Esophagus (tissue), 2 donors: ENCODE results near the gene CCDC188. TPM values are rescaled to one million over a fixed set of nuclear protein-coding genes. Genes with fewer than 3 reads are reported as not detected.

Source experiments
- H3K27ac ChIP-seq, 2 donors: one replicate each; pipeline ENCODE4 v1.5.1; 2013; ENCODE audit warnings: low read depth in 2 of 2, mild to moderate bottlenecking in 2 of 2, inconsistent platforms in 1 of 2, low read length in 1 of 2, moderate library complexity in 1 of 2
- H3K27me3 ChIP-seq, 2 donors: one replicate each; pipeline ENCODE4 v1.6.1; 2013; ENCODE audit warnings: low read length in 2 of 2, control low read depth in 1 of 2, mild to moderate bottlenecking in 1 of 2; ENCODE audit not compliant: insufficient read depth in 2 of 2, control insufficient read depth in 1 of 2
- H3K36me3 ChIP-seq, 2 donors: one replicate each; pipeline ENCODE4 v1.6.1; 2013; ENCODE audit warnings: low read length in 1 of 2; ENCODE audit not compliant: control insufficient read depth in 2 of 2, insufficient read depth in 2 of 2
- H3K4me1 ChIP-seq, 2 donors: one replicate each; pipeline ENCODE4 v1.6.1; 2013; ENCODE audit warnings: low read length in 1 of 2; ENCODE audit not compliant: control insufficient read depth in 2 of 2, insufficient read depth in 2 of 2
- H3K4me3 ChIP-seq, 2 donors: one replicate each; pipeline ENCODE4 v1.5.1; 2013; ENCODE audit warnings: low read length in 2 of 2, mild to moderate bottlenecking in 2 of 2, low read depth in 1 of 2, moderate library complexity in 1 of 2
- H3K9me3 ChIP-seq, 2 donors: one replicate each; pipeline ENCODE4 v1.6.1; 2013; ENCODE audit warnings: mild to moderate bottlenecking in 2 of 2, low read depth in 1 of 2, low read length in 1 of 2, moderate library complexity in 1 of 2; ENCODE audit not compliant: control insufficient read depth in 2 of 2, insufficient read depth in 1 of 2
- WGBS, 2 donors: extraction: QIAGEN DNeasy Blood & Tissue Kit; methylation state at CpG; one replicate each; pipeline ENCODE4 v1.1.7; 2013; 5-methylcytosine and 5-hydroxymethylcytosine counted together
- polyA plus RNA-seq, 2 donors: library from polyadenylated mRNA; stranded (reverse); fragments of 200-250 nt; gene quantifications; one replicate each; pipeline ENCODE4 v1.2.3, GENCODE V29; 2013
- donor health status: healthy with polysubstance abuse.
- donor health status: Bipolar disorder and iron deficiency.

The CCDC188 gene
- polyA plus RNA-seq, 2 donors = 0.35 to 0.65 TPM

DNA sequence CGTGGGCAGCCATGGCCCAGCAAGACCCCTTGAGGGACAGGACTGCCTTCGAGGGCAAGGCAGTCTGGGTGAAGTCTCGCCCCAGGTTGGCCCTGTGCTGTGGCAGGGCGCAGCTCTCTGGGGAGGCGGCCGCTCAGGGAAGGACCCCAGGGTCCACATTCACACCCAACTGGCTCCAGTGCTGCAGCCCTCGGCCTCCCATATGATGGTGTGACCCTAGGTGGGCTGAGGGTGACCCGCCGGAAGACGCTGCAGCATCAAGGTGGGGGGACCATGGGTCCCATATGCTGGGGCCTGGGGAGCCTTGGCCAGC lies 28.0 kb upstream of the CCDC188 start:
- no peaks in the 10 kb centered on the region for H3K9me3 ChIP-seq
- no peaks in the 10 kb centered on the region for H3K4me1 ChIP-seq
- no peak overlapping the region for H3K27ac ChIP-seq
- H3K27me3 ChIP-seq = no peaks in the 10 kb centered on the region
- WGBS, 2 donors = 87 to 93% methylated on average over 10 of the region's 10 CpGs
- H3K4me3 ChIP-seq = no peak overlapping the region
- no peaks in the 10 kb centered on the region for H3K36me3 ChIP-seq

DNA sequence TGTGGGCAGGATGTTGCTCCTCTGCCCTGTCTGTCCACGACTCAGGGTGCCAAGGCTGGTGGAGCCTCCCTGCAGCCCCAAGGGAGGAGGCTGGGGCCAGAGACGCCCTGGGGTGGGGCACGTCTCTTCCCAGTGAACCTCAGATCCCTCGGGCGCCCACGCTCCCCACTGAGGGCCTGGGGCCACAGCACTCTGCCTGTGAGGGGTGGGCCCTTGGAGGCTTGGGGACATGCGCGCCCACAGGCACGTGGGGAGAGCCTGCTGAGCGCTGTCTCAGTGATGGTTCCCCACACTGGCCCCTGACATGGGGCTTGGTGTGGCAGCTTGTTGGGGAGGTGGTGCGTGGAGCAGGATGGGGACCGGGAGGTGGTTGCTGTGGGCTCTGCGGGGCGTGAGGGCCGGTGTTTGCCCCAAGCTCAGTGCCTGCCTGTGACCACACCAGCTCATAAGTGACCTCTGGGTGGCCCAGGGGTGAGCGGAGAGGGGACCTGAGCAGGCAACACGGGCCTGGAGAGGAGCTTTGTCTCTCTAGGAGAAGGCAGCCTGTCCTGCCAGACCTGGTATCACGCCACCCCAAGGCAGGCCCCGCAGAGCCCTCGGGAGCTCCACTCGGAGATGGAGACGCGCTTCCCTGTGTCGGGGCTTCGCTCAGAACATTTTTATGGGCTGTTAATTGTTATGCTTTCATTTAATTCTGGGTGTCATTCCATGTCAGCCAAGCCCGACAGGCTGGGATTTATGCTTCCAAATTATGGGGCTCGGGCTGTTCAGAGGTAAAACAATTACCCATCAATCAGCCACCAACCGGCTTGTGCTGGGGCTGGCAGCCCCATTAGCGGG lies 27.4 kb upstream of the CCDC188 start:
- Histone ChIP-seq H3K9me3 (no peaks in the 10 kb centered on the region), H3K27me3 (no peaks in the 10 kb centered on the region), H3K4me3 (no peak overlapping the region), H3K4me1 (no peaks in the 10 kb centered on the region), H3K27ac (no peak overlapping the region), H3K36me3 (no peaks in the 10 kb centered on the region)
- WGBS, 2 donors = 72 to 80% methylated on average over 29 of the region's 29 CpGs

DNA sequence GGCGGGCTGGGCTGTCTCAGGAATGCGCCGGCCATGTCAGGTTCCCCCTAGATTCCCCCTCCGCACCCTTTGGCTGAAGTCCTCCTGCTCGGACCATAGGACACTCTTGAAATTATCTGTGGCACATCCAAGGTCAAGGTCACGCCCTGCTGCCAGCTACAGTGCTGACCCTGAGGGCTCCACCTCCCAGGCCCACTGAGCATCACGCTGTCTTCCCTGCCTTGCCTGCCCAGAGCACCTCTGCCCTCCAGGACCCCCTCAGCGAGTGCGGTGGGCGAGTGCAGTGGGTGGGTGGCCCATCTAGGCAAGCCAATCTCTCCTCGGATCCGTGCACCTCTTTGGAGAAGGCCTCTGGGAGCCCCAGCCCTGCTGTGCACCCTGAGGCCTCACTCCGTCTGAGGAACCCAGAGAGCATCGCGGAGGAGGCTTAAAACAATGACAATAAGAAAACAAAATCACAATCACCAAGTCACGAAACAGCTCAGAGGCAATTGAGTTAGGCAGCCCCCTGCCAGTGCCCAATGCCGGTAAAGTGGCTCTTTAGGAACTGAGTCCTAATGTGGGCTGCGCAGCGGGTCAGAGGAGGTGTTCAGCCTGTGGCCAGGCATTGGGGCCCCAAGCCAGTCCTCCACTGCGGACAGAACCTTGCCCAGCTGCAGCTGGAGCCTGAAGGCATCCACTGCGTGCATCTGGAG lies 26.5 kb upstream of the CCDC188 start:
- WGBS, 2 donors = 77 to 81% methylated on average over 21 of the region's 21 CpGs
- H3K4me1 ChIP-seq = no peaks in the 10 kb centered on the region
- no peak overlapping the region for H3K27ac ChIP-seq
- H3K36me3 ChIP-seq = no peaks in the 10 kb centered on the region
- H3K9me3 ChIP-seq = no peaks in the 10 kb centered on the region
- no peaks in the 10 kb centered on the region for H3K27me3 ChIP-seq
- no peak overlapping the region for H3K4me3 ChIP-seq

DNA sequence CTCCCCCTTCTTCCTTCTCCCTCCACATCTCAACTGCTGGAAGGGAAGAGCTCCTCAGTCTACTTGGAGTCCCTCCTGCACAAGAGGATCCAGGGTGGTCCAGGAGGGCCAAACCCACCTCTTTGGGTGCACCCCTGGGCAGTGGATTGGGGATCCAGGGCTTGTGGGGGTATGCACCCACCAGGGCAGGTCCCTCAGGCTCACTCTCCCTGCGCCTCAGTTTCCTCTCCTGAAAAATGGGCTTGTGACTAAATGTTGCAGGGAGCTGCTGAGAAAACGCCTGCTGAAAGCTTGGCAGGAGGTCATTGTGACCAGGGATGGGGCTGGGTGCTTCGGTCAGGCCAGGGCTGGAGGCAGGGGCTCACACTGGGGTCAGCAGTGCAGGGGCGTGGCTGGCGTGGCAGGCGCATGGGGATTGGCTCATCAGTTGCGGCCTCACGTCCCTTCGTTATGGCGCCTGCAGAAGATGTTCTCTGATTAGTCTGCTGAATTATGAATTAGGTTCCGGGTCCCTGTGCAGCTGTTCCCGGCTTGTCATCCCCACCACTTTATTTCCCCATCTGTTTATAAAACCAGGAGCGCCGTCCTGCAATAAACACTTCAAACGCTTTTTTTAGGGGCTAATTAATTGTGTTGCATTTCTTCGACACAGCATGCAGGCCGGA lies 25.7 kb upstream of the CCDC188 start:
- no peaks in the 10 kb centered on the region for H3K4me1 ChIP-seq
- no peaks in the 10 kb centered on the region for H3K36me3 ChIP-seq
- no peak overlapping the region for H3K27ac ChIP-seq
- H3K4me3 ChIP-seq = no peak overlapping the region
- WGBS, 2 donors = 62 to 71% methylated on average over 14 to 17 of the region's 17 CpGs
- no peaks in the 10 kb centered on the region for H3K27me3 ChIP-seq
- H3K9me3 ChIP-seq = no peaks in the 10 kb centered on the region

DNA sequence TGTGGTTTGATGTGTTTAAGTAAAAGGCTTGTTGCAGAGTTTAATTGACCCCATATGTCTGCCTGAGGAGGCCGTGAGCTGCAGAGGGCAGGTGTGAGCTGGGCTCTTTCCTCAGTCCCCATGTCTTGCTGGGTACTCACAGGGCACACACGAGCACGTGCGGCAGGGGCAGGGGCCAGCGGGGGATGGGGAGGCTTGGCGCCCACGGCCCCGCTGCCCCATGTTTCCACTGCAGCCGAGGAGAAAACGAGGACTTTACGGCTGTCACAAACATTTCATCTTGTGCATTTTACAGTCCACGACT lies 24.7 kb upstream of the CCDC188 start:
- Histone ChIP-seq H3K4me3 (no peak overlapping the region), H3K36me3 (no peaks in the 10 kb centered on the region)
- WGBS, 2 donors = 56 to 65% methylated on average over 12 of the region's 12 CpGs

DNA sequence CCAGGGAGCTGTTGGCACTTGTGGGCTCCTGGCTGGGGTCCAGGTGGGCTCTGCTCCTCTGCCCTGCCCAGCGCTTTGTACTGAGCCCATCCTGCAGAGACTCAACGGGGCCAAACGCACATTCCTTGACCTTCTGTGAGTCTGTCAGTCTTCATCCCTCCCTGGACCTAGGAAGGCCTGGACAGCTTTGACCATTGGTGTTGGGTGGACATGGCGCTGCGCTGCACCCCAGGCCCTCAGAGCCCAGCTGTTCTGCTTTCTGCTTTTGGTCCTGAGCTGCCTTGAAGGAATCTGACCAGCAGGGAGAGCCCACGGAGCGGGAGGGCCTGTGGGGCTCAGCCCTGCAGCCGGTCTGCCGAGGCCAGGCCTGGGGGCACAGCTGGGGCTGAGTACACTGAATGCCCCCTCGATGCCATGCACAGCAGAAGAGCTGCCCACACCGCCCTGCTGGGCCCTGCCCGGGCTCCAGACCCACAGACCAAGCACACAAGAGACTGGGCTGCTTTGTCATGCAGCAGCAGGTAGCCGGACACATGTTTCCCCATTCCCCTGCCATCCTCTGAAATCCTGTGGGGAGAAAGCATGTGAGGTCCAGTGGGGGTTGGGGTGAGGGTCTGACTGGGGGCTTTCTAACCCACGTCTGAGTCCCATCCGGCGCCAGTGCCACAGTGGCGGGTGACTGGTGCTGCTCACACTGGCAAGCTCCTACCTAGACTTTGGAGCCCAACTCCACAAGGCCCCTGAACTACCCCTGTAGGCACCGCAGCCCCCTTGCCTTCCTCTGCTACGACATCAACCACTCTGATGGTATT lies 24.1 kb upstream of the CCDC188 start:
- Histone ChIP-seq H3K4me1 (no peaks in the 10 kb centered on the region), H3K36me3 (no peaks in the 10 kb centered on the region), H3K4me3 (no peak overlapping the region), H3K27me3 (no peaks in the 10 kb centered on the region), H3K9me3 (no peaks in the 10 kb centered on the region), H3K27ac (no peak overlapping the region)
- 74 to 76% methylated on average over 19 of the region's 19 CpGs for WGBS, 2 donors

More for the DNA sequence above, 24.7 kb upstream of the CCDC188 start:
- Histone ChIP-seq H3K27me3 (no peaks in the 10 kb centered on the region), H3K9me3 (no peaks in the 10 kb centered on the region), H3K27ac (no peak overlapping the region), H3K4me1 (no peaks in the 10 kb centered on the region)

DNA sequence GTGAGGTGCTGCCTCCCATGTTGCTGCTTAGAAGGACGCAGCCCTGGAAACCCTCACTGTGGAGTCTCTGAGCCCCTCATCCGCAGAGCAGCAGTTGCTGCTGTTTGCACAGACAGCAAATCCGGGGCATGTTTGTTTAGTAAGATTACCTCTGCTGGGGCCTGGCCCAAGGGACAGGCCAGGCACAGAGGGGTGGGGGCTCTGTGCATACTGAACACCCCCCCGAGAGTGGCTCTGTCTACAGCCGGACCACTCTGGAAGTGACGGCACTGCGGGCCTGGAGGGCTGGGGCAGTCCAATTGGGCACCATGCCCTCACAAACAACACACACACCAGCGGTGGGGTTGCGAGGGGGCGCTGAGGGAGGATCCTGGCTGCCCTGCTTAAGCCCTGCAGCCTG lies 22.9 kb upstream of the CCDC188 start:
- Histone ChIP-seq H3K4me3 (no peak overlapping the region), H3K36me3 (no peaks in the 10 kb centered on the region), H3K9me3 (no peaks in the 10 kb centered on the region), H3K27me3 (no peaks in the 10 kb centered on the region), H3K4me1 (no peaks in the 10 kb centered on the region), H3K27ac (no peak overlapping the region)
- 61 to 70% methylated on average over 10 of the region's 10 CpGs for WGBS, 2 donors

DNA sequence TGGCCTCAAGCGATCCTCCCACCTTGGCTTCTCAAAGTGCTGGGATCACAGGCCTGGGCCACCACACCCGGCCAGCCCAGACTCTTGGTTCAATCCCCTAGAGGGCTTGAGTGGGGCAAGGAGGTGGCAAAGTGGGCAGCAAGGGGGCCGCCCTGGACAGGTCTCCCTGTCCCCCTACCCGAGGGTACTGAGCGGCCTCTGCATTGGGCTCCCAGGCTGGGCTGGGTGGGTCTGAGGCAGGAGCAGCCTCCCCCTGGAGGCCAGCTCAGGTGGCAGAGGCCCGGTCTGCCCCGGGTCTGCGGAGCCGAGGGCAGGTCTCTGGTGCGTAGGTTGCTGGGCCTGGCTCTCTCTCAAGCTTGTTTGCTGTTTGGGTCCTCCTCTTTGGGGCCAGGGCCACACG lies 22.4 kb upstream of the CCDC188 start:
- no peak overlapping the region for H3K4me3 ChIP-seq
- H3K27me3 ChIP-seq = no peaks in the 10 kb centered on the region
- H3K36me3 ChIP-seq = no peaks in the 10 kb centered on the region
- H3K9me3 ChIP-seq = no peaks in the 10 kb centered on the region
- 84 to 88% methylated on average over 11 of the region's 11 CpGs for WGBS, 2 donors
- H3K27ac ChIP-seq = no peak overlapping the region
- no peaks in the 10 kb centered on the region for H3K4me1 ChIP-seq

DNA sequence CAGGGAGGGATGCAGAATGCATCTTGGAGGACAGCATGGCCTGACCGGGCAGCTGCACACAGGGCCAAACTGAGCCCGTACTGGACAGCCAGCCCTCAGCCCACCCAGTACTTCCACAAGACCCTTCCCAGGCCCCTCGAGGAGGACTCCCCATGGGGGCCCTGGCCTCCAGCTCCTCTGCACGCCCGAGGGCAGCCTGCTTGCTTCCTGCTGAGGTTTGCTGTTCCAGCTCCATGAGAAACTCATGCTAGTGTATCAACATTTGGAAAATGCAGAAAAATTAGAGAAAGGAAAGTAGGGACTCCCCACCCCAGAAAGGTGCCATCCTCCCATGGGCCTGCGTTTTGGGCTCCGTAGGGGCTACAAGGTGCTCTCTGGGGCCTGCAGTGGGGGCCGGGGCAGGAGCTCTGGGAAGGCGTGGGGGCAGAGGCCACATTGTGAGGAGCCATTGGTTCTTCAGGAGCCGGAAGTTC lies 21.3 kb upstream of the CCDC188 start:
- 82 to 91% methylated on average over 10 of the region's 10 CpGs for WGBS, 2 donors
- Histone ChIP-seq H3K27ac (no peak overlapping the region), H3K4me3 (no peak overlapping the region), H3K27me3 (no peaks in the 10 kb centered on the region), H3K9me3 (no peaks in the 10 kb centered on the region), H3K36me3 (no peaks in the 10 kb centered on the region), H3K4me1 (no peaks in the 10 kb centered on the region)
